ENCODE measurements around the gene COPE.

- TF ChIP-seq CTCF (IDR thresholded peaks at IDR 0.05) (no peak), EZH2 (IDR thresholded peaks at IDR 0.05; ENCODE audit: borderline replicate concordance, insufficient read depth, low read depth, low read length, poor library complexity, severe bottlenecking) (no peak)
Observed at GRCh38 chr19:18881491-18881890, 37.7 kb downstream of the COPE start.

Data from B cell (primary cell).